ENCODE data around the gene IL36B.

Gene IL36B

DNA sequence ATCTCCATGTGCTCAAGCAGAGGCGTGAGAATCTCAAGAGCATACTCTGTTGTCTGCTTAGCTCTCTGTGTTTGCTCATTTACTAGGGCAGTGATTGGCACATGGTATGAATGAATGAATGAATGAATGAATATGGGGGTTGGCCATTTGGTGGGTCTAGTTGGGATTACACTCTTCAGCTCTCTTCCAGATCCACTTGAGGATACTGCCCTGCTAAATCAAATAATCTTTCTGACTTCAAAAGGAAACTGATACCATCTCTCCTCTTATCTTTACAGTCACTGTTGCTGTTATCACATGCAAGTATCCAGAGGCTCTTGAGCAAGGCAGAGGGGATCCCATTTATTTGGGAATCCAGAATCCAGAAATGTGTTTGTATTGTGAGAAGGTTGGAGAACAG lies 72.9 kb downstream of the IL36B start:
- peaks cover 65% of the 10 kb centered on the region for H3K27me3 ChIP-seq (replicated peaks; ENCODE audit: control insufficient read depth, insufficient read depth, low read length)

DNA sequence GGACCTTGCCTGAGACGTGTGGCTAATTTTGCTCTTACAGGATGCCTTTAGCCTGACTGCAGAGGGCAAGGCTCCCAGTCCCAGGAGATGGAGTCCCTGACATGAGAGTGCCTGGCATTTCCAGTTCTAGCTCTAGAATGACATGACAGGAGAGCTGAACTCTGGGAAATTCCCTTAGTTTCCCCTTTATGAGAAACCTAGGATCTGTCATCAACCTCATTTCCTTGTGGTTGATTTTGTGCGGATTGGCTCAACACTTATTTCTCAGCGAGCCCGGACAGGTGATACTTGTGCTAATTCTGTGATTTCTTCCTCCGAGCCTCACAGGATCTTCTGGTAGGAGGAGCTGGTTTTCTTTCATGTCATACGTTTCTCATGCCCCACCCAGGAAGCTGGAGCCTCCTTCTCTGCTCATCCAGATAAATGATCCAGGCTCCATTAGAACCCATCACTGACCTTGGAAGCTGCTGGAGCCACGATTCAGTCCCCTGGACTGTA lies 75.1 kb downstream of the IL36B start, which contains the start of gene IL36G:
Gene IL36G, plus strand, starts transcription at position 448 of the 498 bp plus-strand sequence. CDS start 633 bp downstream, outside the sequence.
- Histone ChIP-seq H3K9me3 (ENCODE audit: control insufficient read depth, low read length) (no peaks in the 10 kb centered on the region), H3K4me1 (ENCODE audit: control insufficient read depth, insufficient read depth, low read length) (no peaks in the 10 kb centered on the region), H3K9ac (ENCODE audit: low read length) (no peak within 1 kb of the TSS), H3K27me3 (replicated peaks; ENCODE audit: control insufficient read depth, insufficient read depth, low read length) (peaks cover 60% of the 10 kb centered on the region), H3K4me3 (ENCODE audit: low read length) (no peak within 1 kb of the TSS), H3K36me3 (ENCODE audit: control insufficient read depth, insufficient read depth, low read length, severe bottlenecking) (no peaks in the 10 kb centered on the region)
- DNase-seq (ENCODE audit: low read depth): no peak

More for the DNA sequence above, 72.9 kb downstream of the IL36B start:
- H3K9me3 ChIP-seq (ENCODE audit: control insufficient read depth, low read length): no peaks in the 10 kb centered on the region
- no peaks in the 10 kb centered on the region for H3K4me1 ChIP-seq (ENCODE audit: control insufficient read depth, insufficient read depth, low read length)
- no peak for DNase-seq (ENCODE audit: low read depth)
- no peaks in the 10 kb centered on the region for H3K36me3 ChIP-seq (ENCODE audit: control insufficient read depth, insufficient read depth, low read length, severe bottlenecking)
- no peak overlapping the region for H3K9ac ChIP-seq (ENCODE audit: low read length)
- H3K4me3 ChIP-seq (ENCODE audit: low read length): no peak overlapping the region
